ENCODE results near the gene GPER1.

DNA sequence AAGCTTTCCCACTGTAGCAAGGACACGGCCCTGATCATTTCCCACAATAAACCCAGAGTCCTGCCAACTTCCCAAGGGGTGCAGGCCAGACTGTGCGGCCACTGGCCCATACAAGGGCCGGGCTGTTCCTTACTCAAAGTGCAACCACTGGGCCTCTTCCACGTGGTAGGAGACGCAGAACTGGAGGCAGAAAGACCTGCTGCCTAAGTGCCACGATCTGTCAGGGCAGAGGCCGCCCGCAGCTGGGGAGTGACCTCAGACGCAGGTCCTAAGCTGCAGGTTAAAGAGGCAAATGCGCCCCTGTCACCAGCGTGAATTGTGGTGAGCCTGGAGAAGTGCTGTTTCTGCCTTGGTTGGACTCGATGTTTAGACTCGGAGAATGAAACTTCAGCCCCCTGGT is 26.2 kb downstream of the GPER1 start:
- TF ChIP-seq CTCF (IDR thresholded peaks at IDR 0.05) (no peak), RAD21 (conservative IDR thresholded peaks at IDR 0.05 in 1 of 2, IDR thresholded peaks at IDR 0.05 in 1 of 2) (no peak), POLR2A (IDR thresholded peaks at IDR 0.05; ENCODE audit: low read length) (no peak), TFCP2L1 (CRISPR knock-in tag; IDR thresholded peaks at IDR 0.05) (no peak), KDM1A (IDR thresholded peaks at IDR 0.05; ENCODE audit: low read depth) (no peak), POLR2AphosphoS2 (conservative IDR thresholded peaks at IDR 0.05; ENCODE audit: low read length) (no peak), ZC3H11A (IDR thresholded peaks at IDR 0.05) (no peak), RNF2 (IDR thresholded peaks at IDR 0.05; ENCODE audit: borderline replicate concordance, low read depth) (no peak), ESRRA (IDR thresholded peaks at IDR 0.05; ENCODE audit: borderline replicate concordance, low read length) (no peak), CEBPB (IDR thresholded peaks at IDR 0.05) (no peak)
- TF ChIP-seq, protein P1, sequence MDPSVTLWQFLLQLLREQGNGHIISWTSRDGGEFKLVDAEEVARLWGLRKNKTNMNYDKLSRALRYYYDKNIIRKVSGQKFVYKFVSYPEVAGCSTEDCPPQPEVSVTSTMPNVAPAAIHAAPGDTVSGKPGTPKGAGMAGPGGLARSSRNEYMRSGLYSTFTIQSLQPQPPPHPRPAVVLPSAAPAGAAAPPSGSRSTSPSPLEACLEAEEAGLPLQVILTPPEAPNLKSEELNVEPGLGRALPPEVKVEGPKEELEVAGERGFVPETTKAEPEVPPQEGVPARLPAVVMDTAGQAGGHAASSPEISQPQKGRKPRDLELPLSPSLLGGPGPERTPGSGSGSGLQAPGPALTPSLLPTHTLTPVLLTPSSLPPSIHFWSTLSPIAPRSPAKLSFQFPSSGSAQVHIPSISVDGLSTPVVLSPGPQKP (IDR thresholded peaks at IDR 0.05; ENCODE audit: low read depth, low read length) = no peak

All from A549 (cell line).